ENCODE results near the gene ADAMTS6. TPM values are rescaled to one million over a fixed set of nuclear protein-coding genes. Genes with fewer than 3 reads are reported as not detected.

The ADAMTS6 gene
- total and polyA plus RNA-seq, 2 experiments from 2014 or later = 3.4 to 21.0 TPM

- TF ChIP-seq EZH2phosphoT487 (IDR thresholded peaks at IDR 0.05; ENCODE audit: low read depth, severe bottlenecking, unreplicated experiment) = no peak
- TF ChIP-seq EZH2 (IDR thresholded peaks at IDR 0.05; ENCODE audit: borderline replicate concordance) = no peak
- TF ChIP-seq, protein P1, sequence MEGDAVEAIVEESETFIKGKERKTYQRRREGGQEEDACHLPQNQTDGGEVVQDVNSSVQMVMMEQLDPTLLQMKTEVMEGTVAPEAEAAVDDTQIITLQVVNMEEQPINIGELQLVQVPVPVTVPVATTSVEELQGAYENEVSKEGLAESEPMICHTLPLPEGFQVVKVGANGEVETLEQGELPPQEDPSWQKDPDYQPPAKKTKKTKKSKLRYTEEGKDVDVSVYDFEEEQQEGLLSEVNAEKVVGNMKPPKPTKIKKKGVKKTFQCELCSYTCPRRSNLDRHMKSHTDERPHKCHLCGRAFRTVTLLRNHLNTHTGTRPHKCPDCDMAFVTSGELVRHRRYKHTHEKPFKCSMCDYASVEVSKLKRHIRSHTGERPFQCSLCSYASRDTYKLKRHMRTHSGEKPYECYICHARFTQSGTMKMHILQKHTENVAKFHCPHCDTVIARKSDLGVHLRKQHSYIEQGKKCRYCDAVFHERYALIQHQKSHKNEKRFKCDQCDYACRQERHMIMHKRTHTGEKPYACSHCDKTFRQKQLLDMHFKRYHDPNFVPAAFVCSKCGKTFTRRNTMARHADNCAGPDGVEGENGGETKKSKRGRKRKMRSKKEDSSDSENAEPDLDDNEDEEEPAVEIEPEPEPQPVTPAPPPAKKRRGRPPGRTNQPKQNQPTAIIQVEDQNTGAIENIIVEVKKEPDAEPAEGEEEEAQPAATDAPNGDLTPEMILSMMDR (IDR thresholded peaks at IDR 0.05; ENCODE audit: poor library complexity) = no peak
Observed at GRCh38 chr5:65363499-65363898, 118.2 kb downstream of the ADAMTS6 start.

DNA sequence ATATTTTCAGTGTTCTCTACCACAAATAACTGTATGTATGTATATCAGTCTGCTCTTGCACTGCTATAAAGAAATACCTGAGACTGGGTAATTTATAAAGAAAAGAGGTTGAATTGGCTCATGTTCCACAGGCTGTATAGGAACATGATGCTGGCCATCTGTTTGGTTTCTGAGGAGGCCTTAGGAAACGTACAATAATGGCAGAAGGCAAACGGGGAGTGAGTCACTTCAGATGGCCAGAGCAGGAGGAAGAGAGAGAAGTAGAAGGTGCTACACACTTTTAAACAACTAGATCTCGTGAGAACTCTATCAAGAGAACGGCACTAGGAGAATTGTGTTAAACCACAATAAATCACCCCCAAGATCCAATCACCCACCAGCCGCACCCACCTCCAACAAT lies 121.7 kb downstream of the ADAMTS6 start:
- Histone ChIP-seq H3K4me1 (ENCODE audit: insufficient read depth) (no peaks in the 10 kb centered on the region), H3K9me3 (ENCODE audit: low read depth) (no peaks in the 10 kb centered on the region), H3K4me2 (no peak overlapping the region), H3K9me2 (replicated peaks; ENCODE audit: insufficient read depth) (no peaks in the 10 kb centered on the region), H3K79me2 (no peaks in the 10 kb centered on the region), H2AFZ (no peak overlapping the region), H3K4me3 (no peak overlapping the region), H3K27ac (no peak overlapping the region), H3K27me3 (no peaks in the 10 kb centered on the region), H4K20me1 (ENCODE audit: insufficient read depth, poor library complexity, severe bottlenecking) (no peaks in the 10 kb centered on the region), H3K36me3 (replicated peaks; ENCODE audit: insufficient read depth, low read depth) (no peaks in the 10 kb centered on the region)
- TF ChIP-seq, protein P1 (IDR thresholded peaks at IDR 0.05; ENCODE audit: poor library complexity) = no peak
- TF ChIP-seq EZH2phosphoT487 (IDR thresholded peaks at IDR 0.05; ENCODE audit: low read depth, severe bottlenecking, unreplicated experiment) = no peak
- 74% methylated on average over 5 of the region's 5 CpGs for WGBS (ENCODE audit: low lambda C conversion rate, missing lambda C conversion rate)
- DNase-seq (ENCODE audit: low spot score) = no peak

More at GRCh38 chr5:65363499-65363898, 118.2 kb downstream of the ADAMTS6 start:
- no peak overlapping the region for H3K4me2 ChIP-seq
- H3K4me3 ChIP-seq = no peak overlapping the region
- H4K20me1 ChIP-seq (ENCODE audit: insufficient read depth, poor library complexity, severe bottlenecking) = no peaks in the 10 kb centered on the region
- H2AFZ ChIP-seq = no peak overlapping the region
- no peaks in the 10 kb centered on the region for H3K36me3 ChIP-seq (replicated peaks; ENCODE audit: insufficient read depth, low read depth)
- H3K9me2 ChIP-seq (replicated peaks; ENCODE audit: insufficient read depth) = no peaks in the 10 kb centered on the region
- no peaks in the 10 kb centered on the region for H3K4me1 ChIP-seq (ENCODE audit: insufficient read depth)
- H3K27ac ChIP-seq = no peak overlapping the region
- no peaks in the 10 kb centered on the region for H3K9me3 ChIP-seq (ENCODE audit: low read depth)
- no peaks in the 10 kb centered on the region for H3K79me2 ChIP-seq
- DNase-seq (ENCODE audit: low spot score) = no peak
- WGBS (ENCODE audit: low lambda C conversion rate, missing lambda C conversion rate) = 85% methylated on average over 2 of the region's 2 CpGs
- H3K27me3 ChIP-seq = no peaks in the 10 kb centered on the region

- no peaks in the 10 kb centered on the region for H3K79me2 ChIP-seq
- no peak overlapping the region for H3K4me2 ChIP-seq
- H3K27me3 ChIP-seq = no peaks in the 10 kb centered on the region
- H2AFZ ChIP-seq = no peak overlapping the region
- no peaks in the 10 kb centered on the region for H3K9me3 ChIP-seq (ENCODE audit: low read depth)
- no peak overlapping the region for H3K27ac ChIP-seq
- TF ChIP-seq EZH2 (IDR thresholded peaks at IDR 0.05; ENCODE audit: borderline replicate concordance) = no peak
- TF ChIP-seq EZH2phosphoT487 (IDR thresholded peaks at IDR 0.05; ENCODE audit: low read depth, severe bottlenecking, unreplicated experiment) = no peak
- TF ChIP-seq, protein P1 (IDR thresholded peaks at IDR 0.05; ENCODE audit: poor library complexity) = no peak
- H3K36me3 ChIP-seq (replicated peaks; ENCODE audit: insufficient read depth, low read depth) = no peaks in the 10 kb centered on the region
- no peaks in the 10 kb centered on the region for H4K20me1 ChIP-seq (ENCODE audit: insufficient read depth, poor library complexity, severe bottlenecking)
- DNase-seq (ENCODE audit: low spot score) = no peak
- H3K9me2 ChIP-seq (replicated peaks; ENCODE audit: insufficient read depth) = no peaks in the 10 kb centered on the region
- WGBS (ENCODE audit: low lambda C conversion rate, missing lambda C conversion rate) = 86% methylated on average over 3 of the region's 3 CpGs
- no peaks in the 10 kb centered on the region for H3K4me1 ChIP-seq (ENCODE audit: insufficient read depth)
- no peak overlapping the region for H3K4me3 ChIP-seq
Observed at GRCh38 chr5:65359569-65359968, 122.2 kb downstream of the ADAMTS6 start.

DNA sequence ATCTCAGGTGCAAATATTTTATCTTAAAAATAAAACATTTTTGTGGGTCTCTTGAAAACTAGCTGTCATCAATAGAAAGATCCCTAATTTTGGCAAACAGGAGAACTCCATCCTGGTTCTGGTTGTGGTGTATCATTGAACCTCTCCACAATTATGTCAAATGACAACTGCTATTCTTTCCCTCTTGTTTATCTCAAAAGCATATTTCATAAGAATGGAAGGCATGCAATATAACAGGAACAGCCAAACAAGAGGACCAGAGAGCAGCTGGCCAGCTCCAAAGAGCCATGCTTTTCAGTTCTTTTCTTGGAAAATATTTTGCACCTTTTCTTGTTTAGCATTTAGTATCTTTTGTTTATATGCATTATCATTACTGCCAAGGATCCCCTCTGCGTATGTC lies 125.4 kb downstream of the ADAMTS6 start:
- no peaks in the 10 kb centered on the region for H3K9me2 ChIP-seq (replicated peaks; ENCODE audit: insufficient read depth)
- H3K36me3 ChIP-seq (replicated peaks; ENCODE audit: insufficient read depth, low read depth) = no peaks in the 10 kb centered on the region
- DNase-seq (ENCODE audit: low spot score) = no peak
- no peaks in the 10 kb centered on the region for H4K20me1 ChIP-seq (ENCODE audit: insufficient read depth, poor library complexity, severe bottlenecking)
- H3K4me2 ChIP-seq = no peak overlapping the region
- H2AFZ ChIP-seq = no peak overlapping the region
- H3K4me3 ChIP-seq = no peak overlapping the region
- H3K4me1 ChIP-seq (ENCODE audit: insufficient read depth) = no peaks in the 10 kb centered on the region
- 84% methylated on average over 1 of the region's 1 CpG for WGBS (ENCODE audit: low lambda C conversion rate, missing lambda C conversion rate)
- no peaks in the 10 kb centered on the region for H3K79me2 ChIP-seq
- H3K27me3 ChIP-seq = no peaks in the 10 kb centered on the region
- H3K27ac ChIP-seq = no peak overlapping the region
- H3K9me3 ChIP-seq (ENCODE audit: low read depth) = no peaks in the 10 kb centered on the region
- TF ChIP-seq EZH2phosphoT487 (IDR thresholded peaks at IDR 0.05; ENCODE audit: low read depth, severe bottlenecking, unreplicated experiment) (no peak), EZH2 (IDR thresholded peaks at IDR 0.05; ENCODE audit: borderline replicate concordance) (no peak)
- TF ChIP-seq, protein P1 (IDR thresholded peaks at IDR 0.05; ENCODE audit: poor library complexity) = no peak

All from hepatocyte (in vitro differentiated cells).